Vagina (tissue), 2 donors: ENCODE results near the gene ANKRD11.

ENCODE experiments used
- CTCF ChIP-seq, 3 experiments: fragments of 450-650 bp in 2 of 3; fragments of 200-600 bp in 1 of 3; sonication (generic) in 1 of 3; IDR thresholded peaks; one replicate each; pipeline ENCODE4 v1.5.1; 2017 to 2019; ENCODE audit warnings: antibody characterized with exemption in 3 of 3, mild to moderate bottlenecking in 2 of 3, moderate library complexity in 2 of 3
- POLR2A ChIP-seq, 2 donors: fragments of 450-650 bp; IDR thresholded peaks; one replicate each; pipeline ENCODE4 v1.6.1; 2017; ENCODE audit warnings: antibody characterized with exemption in 2 of 2, mild to moderate bottlenecking in 2 of 2, moderate library complexity in 2 of 2
- POLR2AphosphoS5 ChIP-seq, 2 donors: sonication (generic); formaldehyde crosslinking; IDR thresholded peaks; one replicate each; pipeline ENCODE4 v1.9.0; 2017; ENCODE audit warnings: antibody characterized with exemption in 2 of 2, mild to moderate bottlenecking in 2 of 2, low read depth in 1 of 2; ENCODE audit not compliant: insufficient read depth in 1 of 2

DNA sequence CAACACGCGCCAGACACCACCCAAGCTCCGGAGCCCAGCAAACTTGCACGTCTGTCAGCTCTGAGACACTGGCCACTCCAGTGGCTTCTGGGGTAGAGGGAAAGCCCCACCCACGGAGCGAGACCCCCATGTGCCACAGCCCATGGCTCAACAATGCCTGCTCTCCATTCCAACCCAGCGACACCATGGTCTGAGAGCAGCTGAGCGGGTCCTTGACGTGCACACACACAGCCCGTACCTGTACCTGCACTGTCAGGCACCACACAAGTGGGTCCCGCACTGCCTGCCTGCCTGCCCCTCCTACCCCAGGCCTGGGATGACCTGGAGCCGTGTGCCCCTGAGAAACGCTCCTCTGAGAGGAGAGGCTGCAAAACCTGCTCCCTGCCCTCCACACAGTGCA lies 195.9 kb downstream of the ANKRD11 start:
- TF ChIP-seq CTCF (IDR thresholded peaks at IDR 0.05) = no peak
- TF ChIP-seq POLR2A (IDR thresholded peaks at IDR 0.05) = no peak
- no peak for TF ChIP-seq POLR2AphosphoS5 (IDR thresholded peaks at IDR 0.05; ENCODE audit: insufficient read depth in 1 of 2, low read depth in 1 of 2)
